Fibroblast of mammary gland (primary cell): ENCODE data around the gene ABHD16A.

Experiments used
- DNase-seq: peaks from one replicate; pipeline ENCODE4 v3.0.0-alpha.2; 2010; ENCODE audit warnings: low read depth
- H3K4me3 ChIP-seq: 2 replicates; pipeline ENCODE4 v1.5.1; 2011; ENCODE audit warnings: low read depth, mild to moderate bottlenecking, low read length, moderate library complexity; ENCODE audit not compliant: control insufficient read depth
- TF ChIP-seq, protein P1 (sequence below): conservative IDR thresholded peaks from 2 replicates; pipeline ENCODE4 v1.5.1; 2011; ENCODE audit warnings: low read depth, low read length, inconsistent platforms; ENCODE audit not compliant: control insufficient read depth, insufficient read depth

The ABHD16A gene

DNA sequence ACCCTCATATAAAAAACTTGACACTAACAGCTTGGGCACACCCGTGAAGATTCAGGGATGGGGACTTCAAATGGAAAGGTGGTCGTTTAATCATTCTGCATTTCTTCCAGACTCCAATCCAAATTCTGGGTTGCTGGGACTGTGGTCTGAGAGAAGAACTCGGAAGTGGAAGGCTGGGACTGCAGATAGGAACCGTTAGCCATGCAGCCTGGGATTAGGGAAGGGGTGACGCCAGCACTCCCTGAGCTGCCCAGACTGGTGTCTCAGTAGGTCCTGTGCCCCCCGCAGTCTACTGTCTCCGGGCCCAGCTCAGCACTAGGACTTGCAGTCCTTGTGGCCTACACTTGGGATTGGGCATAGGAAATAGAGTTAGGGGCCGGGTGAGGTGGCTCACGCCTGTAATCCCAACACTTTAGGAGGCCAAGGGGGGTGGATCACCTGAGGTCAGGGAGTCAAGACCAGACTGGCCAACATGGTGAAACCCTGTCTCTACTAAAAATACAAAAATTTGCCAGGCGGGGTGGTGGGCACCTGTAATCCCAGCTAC, 33.7 kb upstream of the ABHD16A start:
- TF ChIP-seq, protein P1, sequence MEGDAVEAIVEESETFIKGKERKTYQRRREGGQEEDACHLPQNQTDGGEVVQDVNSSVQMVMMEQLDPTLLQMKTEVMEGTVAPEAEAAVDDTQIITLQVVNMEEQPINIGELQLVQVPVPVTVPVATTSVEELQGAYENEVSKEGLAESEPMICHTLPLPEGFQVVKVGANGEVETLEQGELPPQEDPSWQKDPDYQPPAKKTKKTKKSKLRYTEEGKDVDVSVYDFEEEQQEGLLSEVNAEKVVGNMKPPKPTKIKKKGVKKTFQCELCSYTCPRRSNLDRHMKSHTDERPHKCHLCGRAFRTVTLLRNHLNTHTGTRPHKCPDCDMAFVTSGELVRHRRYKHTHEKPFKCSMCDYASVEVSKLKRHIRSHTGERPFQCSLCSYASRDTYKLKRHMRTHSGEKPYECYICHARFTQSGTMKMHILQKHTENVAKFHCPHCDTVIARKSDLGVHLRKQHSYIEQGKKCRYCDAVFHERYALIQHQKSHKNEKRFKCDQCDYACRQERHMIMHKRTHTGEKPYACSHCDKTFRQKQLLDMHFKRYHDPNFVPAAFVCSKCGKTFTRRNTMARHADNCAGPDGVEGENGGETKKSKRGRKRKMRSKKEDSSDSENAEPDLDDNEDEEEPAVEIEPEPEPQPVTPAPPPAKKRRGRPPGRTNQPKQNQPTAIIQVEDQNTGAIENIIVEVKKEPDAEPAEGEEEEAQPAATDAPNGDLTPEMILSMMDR = no peak
- peak overlapping the region; percentile 87 for H3K4me3 ChIP-seq
- DNase-seq = no peak

- DNase-seq = peak; percentile 74
- TF ChIP-seq, protein P1 = no peak
- H3K4me3 ChIP-seq = peak within 1 kb of the TSS; percentile 87
These were observed 33.1 kb upstream of the ABHD16A start, which contains the start of gene CLIC1 for GRCh38 chr6:31736021-31736767. Gene CLIC1, minus strand, starts transcription at chr6:31736530. Its CDS starts 230 bp downstream, at chr6:31736300.

- H3K4me3 ChIP-seq = peak overlapping the region; percentile 87
- TF ChIP-seq, protein P1 = no peak
- peak; percentile 74 for DNase-seq
These were observed 31.8 kb upstream of the ABHD16A start for GRCh38 chr6:31734821-31735406.

- TF ChIP-seq, protein P1 = no peak
- H3K4me3 ChIP-seq = peak overlapping the region; percentile 87
- no peak for DNase-seq
These were observed 31.2 kb upstream of the ABHD16A start for GRCh38 chr6:31734247-31734820.

DNA sequence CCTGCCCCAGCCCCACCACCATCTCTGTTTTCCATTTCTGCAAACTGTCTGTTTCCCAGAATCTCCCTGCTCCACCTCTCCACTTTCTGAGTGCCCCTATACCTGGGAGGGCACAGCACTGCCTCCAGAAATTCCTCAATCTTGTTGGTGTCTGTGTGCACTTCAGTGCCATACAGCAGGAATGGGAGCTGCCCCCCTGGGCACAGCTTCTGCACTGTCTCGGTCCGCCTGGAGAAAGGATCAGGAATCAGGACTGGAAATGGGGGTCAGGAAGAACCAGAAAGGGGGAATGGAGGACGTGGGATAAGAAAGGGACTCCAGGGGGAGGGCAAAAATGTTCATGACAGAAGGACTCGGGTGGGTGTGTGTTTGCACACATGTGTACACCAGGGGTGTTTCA, 30.6 kb upstream of the ABHD16A start:
- TF ChIP-seq, protein P1 = no peak
- peak overlapping the region; percentile 87 for H3K4me3 ChIP-seq

DNA sequence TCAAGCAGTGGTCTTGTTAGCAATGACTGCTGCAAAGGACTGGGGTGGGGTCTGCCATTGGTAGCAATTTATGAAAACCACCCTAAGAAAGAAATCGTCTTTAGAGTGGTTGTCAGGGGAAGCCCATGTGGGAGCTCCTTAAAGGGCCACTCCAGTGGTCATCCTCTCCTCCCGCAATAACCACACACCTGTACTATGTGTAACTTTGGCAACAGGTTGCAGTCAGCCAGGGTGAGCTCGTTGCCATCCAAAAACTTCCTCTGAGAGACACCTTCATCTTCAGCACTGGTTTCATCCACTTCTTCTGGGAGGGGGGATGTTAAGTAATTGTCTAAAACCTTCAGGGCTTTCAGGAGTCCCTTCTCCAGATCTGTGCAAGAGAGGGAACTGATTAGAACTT, 28.9 kb upstream of the ABHD16A start:
- no peak overlapping the region for H3K4me3 ChIP-seq
- no peak for DNase-seq
- TF ChIP-seq, protein P1 = no peak

More for the DNA sequence above, 30.6 kb upstream of the ABHD16A start:
- no peak for DNase-seq
